ENCODE results near the gene CELF4. TPM values are rescaled to one million over a fixed set of nuclear protein-coding genes. Genes with fewer than 3 reads are reported as not detected.

Gene CELF4
- total RNA-seq, 1 donor from 2014 or later: not detected

GRCh38 chr18:37449618-37450017 lies 116.0 kb downstream of the CELF4 start:
- Histone ChIP-seq H3K36me3 (ENCODE audit: control insufficient read depth, insufficient read depth, low read length) (no peaks in the 10 kb centered on the region), H3K4me3 (ENCODE audit: low read depth, low read length) (no peak overlapping the region), H3K27me3 (ENCODE audit: control insufficient read depth, insufficient read depth, low read length) (peaks cover 2% of the 10 kb centered on the region)
- no peak for DNase-seq (ENCODE audit: low read depth)
- no peak for TF ChIP-seq CTCF (IDR thresholded peaks at IDR 0.05; ENCODE audit: insufficient read depth, low read length, poor library complexity, severe bottlenecking)

GRCh38 chr18:37448946-37449345 lies 116.7 kb downstream of the CELF4 start:
- H3K36me3 ChIP-seq (ENCODE audit: control insufficient read depth, insufficient read depth, low read length): no peaks in the 10 kb centered on the region
- no peak for TF ChIP-seq CTCF (IDR thresholded peaks at IDR 0.05; ENCODE audit: insufficient read depth, low read length, poor library complexity, severe bottlenecking)
- no peak for DNase-seq (ENCODE audit: low read depth)
- no peak overlapping the region for H3K4me3 ChIP-seq (ENCODE audit: low read depth, low read length)
- peaks cover 2% of the 10 kb centered on the region for H3K27me3 ChIP-seq (ENCODE audit: control insufficient read depth, insufficient read depth, low read length)

GRCh38 chr18:37447962-37448888 lies 117.4 kb downstream of the CELF4 start:
- peaks cover 2% of the 10 kb centered on the region for H3K27me3 ChIP-seq (ENCODE audit: control insufficient read depth, insufficient read depth, low read length)
- DNase-seq (ENCODE audit: low read depth): no peak
- no peak overlapping the region for H3K4me3 ChIP-seq (ENCODE audit: low read depth, low read length)
- no peaks in the 10 kb centered on the region for H3K36me3 ChIP-seq (ENCODE audit: control insufficient read depth, insufficient read depth, low read length)
- no peak for TF ChIP-seq CTCF (IDR thresholded peaks at IDR 0.05; ENCODE audit: insufficient read depth, low read length, poor library complexity, severe bottlenecking)

- TF ChIP-seq CTCF (IDR thresholded peaks at IDR 0.05; ENCODE audit: insufficient read depth, low read length, poor library complexity, severe bottlenecking): no peak
- Histone ChIP-seq H3K27me3 (ENCODE audit: control insufficient read depth, insufficient read depth, low read length) (peaks cover 2% of the 10 kb centered on the region), H3K36me3 (ENCODE audit: control insufficient read depth, insufficient read depth, low read length) (no peaks in the 10 kb centered on the region), H3K4me3 (ENCODE audit: low read depth, low read length) (no peak overlapping the region)
- no peak for DNase-seq (ENCODE audit: low read depth)
Measured at GRCh38 chr18:37445836-37446235, 119.8 kb downstream of the CELF4 start.

- TF ChIP-seq CTCF (IDR thresholded peaks at IDR 0.05; ENCODE audit: insufficient read depth, low read length, poor library complexity, severe bottlenecking): no peak
- peaks cover 2% of the 10 kb centered on the region for H3K27me3 ChIP-seq (ENCODE audit: control insufficient read depth, insufficient read depth, low read length)
- no peak for DNase-seq (ENCODE audit: low read depth)
- no peak overlapping the region for H3K4me3 ChIP-seq (ENCODE audit: low read depth, low read length)
- H3K36me3 ChIP-seq (ENCODE audit: control insufficient read depth, insufficient read depth, low read length): no peaks in the 10 kb centered on the region
Measured at GRCh38 chr18:37445368-37445767, 120.2 kb downstream of the CELF4 start.

All from kidney epithelial cell (primary cell).